Osteocyte (in vitro differentiated cells): ENCODE data around the gene TRIM44. TPM values are rescaled to one million over a fixed set of nuclear protein-coding genes. Genes with fewer than 3 reads are reported as not detected.

Experiments used
- DNase-seq: peaks from one replicate; pipeline ENCODE4 v3.0.0; 2021; ENCODE audit warnings: mixed read lengths; ENCODE audit not compliant: unreplicated experiment; ENCODE audit errors: extremely low spot score
- H3K27ac Mint-ChIP-seq: one replicate; pipeline ENCODE4 v1.8.0; 2021; ENCODE audit warnings: mild to moderate bottlenecking, mixed read lengths; ENCODE audit not compliant: unreplicated experiment
- H3K27me3 Mint-ChIP-seq: one replicate; pipeline ENCODE4 v1.8.0; 2021; ENCODE audit warnings: mixed read lengths; ENCODE audit not compliant: unreplicated experiment
- H3K36me3 Mint-ChIP-seq: one replicate; pipeline ENCODE4 v1.8.0; 2021; ENCODE audit warnings: mixed read lengths; ENCODE audit not compliant: unreplicated experiment
- H3K4me1 Mint-ChIP-seq: one replicate; pipeline ENCODE4 v1.8.0; 2021; ENCODE audit warnings: mixed read lengths; ENCODE audit not compliant: unreplicated experiment
- H3K4me3 Mint-ChIP-seq: one replicate; pipeline ENCODE4 v1.8.0; 2021; ENCODE audit warnings: mild to moderate bottlenecking, moderate library complexity, mixed read lengths; ENCODE audit not compliant: unreplicated experiment
- H3K9me3 Mint-ChIP-seq: one replicate; pipeline ENCODE4 v1.8.0; 2021; ENCODE audit warnings: mixed read lengths; ENCODE audit not compliant: unreplicated experiment
- CTCF ChIP-seq: fragments of 200-600 bp; sonication (generic); IDR thresholded peaks from 2 replicates; pipeline ENCODE4 v1.5.0; 2021; ENCODE audit warnings: antibody characterized with exemption, mild to moderate bottlenecking, moderate library complexity
- total RNA-seq: library from RNA; stranded (reverse); gene quantifications from 2 replicates; pipeline ENCODE4 v1.2.1, GENCODE V29; 2021

TRIM44 gene
- total RNA-seq, 1 donor from 2014 or later, result 79.9 TPM

DNA sequence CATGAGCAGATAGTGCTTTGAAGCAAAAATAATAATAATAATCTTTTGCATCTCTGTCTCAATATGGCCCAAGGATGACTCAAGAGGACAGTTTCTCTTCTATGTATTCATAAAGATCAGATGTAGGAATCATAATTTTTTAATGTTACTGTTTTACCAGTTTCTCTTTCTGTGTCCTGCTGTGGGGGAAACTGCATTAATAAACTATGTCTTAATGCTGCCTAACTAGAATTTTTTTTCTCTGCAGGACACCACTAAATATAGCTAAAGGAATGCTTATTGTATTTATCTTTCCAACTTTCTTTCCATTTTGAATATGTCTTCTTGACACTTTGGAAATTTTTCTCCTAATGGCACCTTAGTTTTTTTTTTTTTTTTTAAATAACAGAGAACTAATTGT is 37.8 kb upstream of the TRIM44 start:
- Mint-ChIP-seq H3K9me3 (no peaks in the 10 kb centered on the region), H3K4me3 (no peak overlapping the region), H3K36me3 (no peaks in the 10 kb centered on the region), H3K27me3 (no peaks in the 10 kb centered on the region), H3K27ac (peak overlapping the region; percentile 84), H3K4me1 (peaks cover 82% of the 10 kb centered on the region)
- TF ChIP-seq CTCF, result no peak
- DNase-seq, result no peak

GRCh38 chr11:35626501-35626900 is 36.1 kb upstream of the TRIM44 start:
- TF ChIP-seq CTCF, result no peak
- Mint-ChIP-seq H3K27me3 (no peaks in the 10 kb centered on the region), H3K4me1 (peaks cover 80% of the 10 kb centered on the region), H3K9me3 (no peaks in the 10 kb centered on the region), H3K27ac (no peak overlapping the region), H3K36me3 (no peaks in the 10 kb centered on the region), H3K4me3 (no peak overlapping the region)
- DNase-seq, result no peak

DNA sequence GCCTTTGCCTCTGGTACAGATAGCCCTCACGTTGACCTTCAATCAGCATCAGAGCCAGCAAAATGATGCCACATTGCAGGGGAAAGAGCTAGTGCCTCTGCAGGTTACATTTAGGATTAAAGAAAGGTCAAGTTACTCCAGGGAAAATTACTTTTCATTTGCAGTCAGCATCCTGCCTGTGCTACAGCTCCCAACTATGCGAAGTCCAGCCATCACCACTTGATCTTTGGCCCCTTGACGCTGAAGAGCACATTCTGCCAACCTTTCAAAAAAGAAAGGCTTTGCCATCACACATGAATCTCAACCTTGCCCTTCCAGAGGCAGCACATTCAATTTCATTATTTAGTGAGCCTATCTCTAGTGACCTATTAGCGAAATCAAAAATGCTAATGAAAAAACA is 33.1 kb upstream of the TRIM44 start:
- no peaks in the 10 kb centered on the region for H3K36me3 Mint-ChIP-seq
- peaks cover 61% of the 10 kb centered on the region for H3K4me1 Mint-ChIP-seq
- H3K4me3 Mint-ChIP-seq, result no peak overlapping the region
- no peak for TF ChIP-seq CTCF
- peak overlapping the region; percentile 64 for H3K27ac Mint-ChIP-seq
- no peaks in the 10 kb centered on the region for H3K27me3 Mint-ChIP-seq
- DNase-seq, result no peak
- no peaks in the 10 kb centered on the region for H3K9me3 Mint-ChIP-seq

- H3K4me3 Mint-ChIP-seq, result no peak overlapping the region
- peaks cover 56% of the 10 kb centered on the region for H3K4me1 Mint-ChIP-seq
- no peaks in the 10 kb centered on the region for H3K36me3 Mint-ChIP-seq
- H3K27ac Mint-ChIP-seq, result peak overlapping the region; percentile 64
- no peak for TF ChIP-seq CTCF
- no peaks in the 10 kb centered on the region for H3K9me3 Mint-ChIP-seq
- no peak for DNase-seq
- H3K27me3 Mint-ChIP-seq, result no peaks in the 10 kb centered on the region
These were observed 32.7 kb upstream of the TRIM44 start for GRCh38 chr11:35629914-35630313.

- Mint-ChIP-seq H3K9me3 (no peaks in the 10 kb centered on the region), H3K4me3 (no peak overlapping the region), H3K36me3 (no peaks in the 10 kb centered on the region), H3K27me3 (no peaks in the 10 kb centered on the region), H3K4me1 (peaks cover 37% of the 10 kb centered on the region), H3K27ac (no peak overlapping the region)
- DNase-seq, result no peak
- no peak for TF ChIP-seq CTCF
These were observed 30.7 kb upstream of the TRIM44 start for GRCh38 chr11:35631891-35632290.
